ENCODE measurements around the gene PCLO. TPM values are rescaled to one million over a fixed set of nuclear protein-coding genes. Genes with fewer than 3 reads are reported as not detected.

The PCLO gene
- total RNA-seq, 1 experiment from 2014 or later, result 3.0 TPM

- no peaks in the 10 kb centered on the region for H3K9me3 Mint-ChIP-seq
- no peak for TF ChIP-seq SMAD3 (CRISPR knock-in tag; IDR thresholded peaks at IDR 0.05; ENCODE audit: borderline replicate concordance)
- no peak for TF ChIP-seq NFATC4 (CRISPR knock-in tag; IDR thresholded peaks at IDR 0.05)
- no peak for TF ChIP-seq CREM (CRISPR knock-in tag; IDR thresholded peaks at IDR 0.05)
- no peak for TF ChIP-seq TP53 (CRISPR knock-in tag; IDR thresholded peaks at IDR 0.05)
- TF ChIP-seq TCF7 (CRISPR knock-in tag; IDR thresholded peaks at IDR 0.05; ENCODE audit: low read depth), result no peak
- no peak for TF ChIP-seq ZNF396 (CRISPR knock-in tag; IDR thresholded peaks at IDR 0.05; ENCODE audit: borderline replicate concordance)
- TF ChIP-seq GTF2I (CRISPR knock-in tag; conservative IDR thresholded peaks at IDR 0.05), result no peak
- TF ChIP-seq JAZF1 (CRISPR knock-in tag; IDR thresholded peaks at IDR 0.05), result no peak
- TF ChIP-seq ATF3 (CRISPR knock-in tag; conservative IDR thresholded peaks at IDR 0.05), result no peak
- no peak for TF ChIP-seq FOXP4 (CRISPR knock-in tag; IDR thresholded peaks at IDR 0.05)
- TF ChIP-seq HMGXB4 (CRISPR knock-in tag; IDR thresholded peaks at IDR 0.05), result no peak
- TF ChIP-seq, protein P1, sequence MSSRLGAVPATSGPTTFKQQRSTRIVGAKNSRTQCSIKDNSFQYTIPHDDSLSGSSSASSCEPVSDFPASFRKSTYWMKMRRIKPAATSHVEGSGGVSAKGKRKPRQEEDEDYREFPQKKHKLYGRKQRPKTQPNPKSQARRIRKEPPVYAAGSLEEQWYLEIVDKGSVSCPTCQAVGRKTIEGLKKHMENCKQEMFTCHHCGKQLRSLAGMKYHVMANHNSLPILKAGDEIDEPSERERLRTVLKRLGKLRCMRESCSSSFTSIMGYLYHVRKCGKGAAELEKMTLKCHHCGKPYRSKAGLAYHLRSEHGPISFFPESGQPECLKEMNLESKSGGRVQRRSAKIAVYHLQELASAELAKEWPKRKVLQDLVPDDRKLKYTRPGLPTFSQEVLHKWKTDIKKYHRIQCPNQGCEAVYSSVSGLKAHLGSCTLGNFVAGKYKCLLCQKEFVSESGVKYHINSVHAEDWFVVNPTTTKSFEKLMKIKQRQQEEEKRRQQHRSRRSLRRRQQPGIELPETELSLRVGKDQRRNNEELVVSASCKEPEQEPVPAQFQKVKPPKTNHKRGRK (CRISPR knock-in tag; IDR thresholded peaks at IDR 0.05; ENCODE audit: borderline replicate concordance), result no peak
- no peak overlapping the region for H3K4me3 Mint-ChIP-seq
- no peaks in the 10 kb centered on the region for H3K36me3 Mint-ChIP-seq
- ChIA-PET CTCF (no interaction called here), POLR2A (no interaction called here)
- H3K4me1 Mint-ChIP-seq, result no peaks in the 10 kb centered on the region
- H3K27ac Mint-ChIP-seq, result no peak overlapping the region
- no peak for DNase-seq (ENCODE audit: low spot score)
- no peak for ATAC-seq
- H3K27me3 Mint-ChIP-seq (ENCODE audit: low read depth), result no peaks in the 10 kb centered on the region
These were observed 197.3 kb downstream of the PCLO start for GRCh38 chr7:82965088-82966036.

- Mint-ChIP-seq H3K27me3 (ENCODE audit: low read depth) (no peaks in the 10 kb centered on the region), H3K9me3 (no peaks in the 10 kb centered on the region), H3K4me3 (no peak overlapping the region), H3K4me1 (no peaks in the 10 kb centered on the region), H3K27ac (no peak overlapping the region), H3K36me3 (no peaks in the 10 kb centered on the region)
- ATAC-seq (no peak), DNase-seq (ENCODE audit: low spot score) (no peak)
- no peak for TF ChIP-seq GABPB1 (CRISPR knock-in tag; IDR thresholded peaks at IDR 0.05)
- TF ChIP-seq, protein P2, sequence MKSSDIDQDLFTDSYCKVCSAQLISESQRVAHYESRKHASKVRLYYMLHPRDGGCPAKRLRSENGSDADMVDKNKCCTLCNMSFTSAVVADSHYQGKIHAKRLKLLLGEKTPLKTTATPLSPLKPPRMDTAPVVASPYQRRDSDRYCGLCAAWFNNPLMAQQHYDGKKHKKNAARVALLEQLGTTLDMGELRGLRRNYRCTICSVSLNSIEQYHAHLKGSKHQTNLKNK (CRISPR knock-in tag; IDR thresholded peaks at IDR 0.05), result no peak
- POLR2A ChIA-PET, result no interaction called here
- CTCF ChIA-PET, result no interaction called here
These were observed 198.4 kb downstream of the PCLO start for GRCh38 chr7:82964150-82964882.

DNA sequence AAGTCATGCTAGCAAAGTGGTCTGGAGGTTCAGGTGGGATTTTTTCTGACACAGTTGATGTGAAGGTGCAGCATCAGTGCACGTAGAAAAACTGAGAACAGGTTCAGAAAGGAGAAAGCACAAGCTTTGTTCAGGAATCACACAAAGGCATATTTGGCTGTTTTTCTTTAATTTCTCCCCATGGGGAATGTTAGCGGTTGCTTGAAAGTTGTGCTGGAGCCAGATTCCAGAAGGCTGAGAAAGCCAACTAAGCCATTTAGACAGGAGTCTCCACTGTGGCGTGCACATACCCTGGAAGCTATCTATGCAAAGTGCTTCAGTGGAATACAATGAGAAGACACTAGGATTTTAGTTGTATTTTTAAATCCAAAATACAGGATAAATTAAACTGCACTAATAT, 201.4 kb downstream of the PCLO start:
- TF ChIP-seq NR3C1 (CRISPR knock-in tag; conservative IDR thresholded peaks at IDR 0.05; ENCODE audit: low read depth), result no peak
- TF ChIP-seq TEAD4 (CRISPR knock-in tag; IDR thresholded peaks at IDR 0.05), result no peak
- TF ChIP-seq FOXP4 (CRISPR knock-in tag; IDR thresholded peaks at IDR 0.05), result no peak
- TF ChIP-seq ZNF532 (CRISPR knock-in tag; IDR thresholded peaks at IDR 0.05; ENCODE audit: borderline replicate concordance), result no peak
- no peak for TF ChIP-seq GABPB1 (CRISPR knock-in tag; IDR thresholded peaks at IDR 0.05)
- H3K27ac Mint-ChIP-seq, result no peak overlapping the region
- ChIA-PET POLR2A (no interaction called here), CTCF (no interaction called here)
- no peak overlapping the region for H3K4me3 Mint-ChIP-seq
- DNase-seq (ENCODE audit: low spot score) (no peak), ATAC-seq (no peak)
- no peaks in the 10 kb centered on the region for H3K9me3 Mint-ChIP-seq
- no peaks in the 10 kb centered on the region for H3K4me1 Mint-ChIP-seq
- no peaks in the 10 kb centered on the region for H3K27me3 Mint-ChIP-seq (ENCODE audit: low read depth)
- no peaks in the 10 kb centered on the region for H3K36me3 Mint-ChIP-seq

All from WTC11 (cell line).